K562 (cell line): Measurements from ENCODE around the gene WDR13.

ENCODE experiments used
- ATF6 ChIP-seq: sonication (generic); formaldehyde crosslinking; IDR thresholded peaks from 2 replicates; pipeline ENCODE4 v1.4.0; 2020; ENCODE audit warnings: mild to moderate bottlenecking, missing genetic modification reagents
- FOXM1 ChIP-seq, 2 experiments: fragments of 450-650 bp in 1 of 2; sonication (generic) in 1 of 2; formaldehyde crosslinking in 1 of 2; IDR thresholded peaks; 2 replicates each; pipeline versions ENCODE4 v1.6.1 to v1.9.0; 2017 to 2022; ENCODE audit warnings: low read depth in 2 of 2, mild to moderate bottlenecking in 2 of 2, missing genetic modification reagents in 1 of 2, moderate library complexity in 1 of 2
- PTBP1 ChIP-seq: fragments of 200-400 bp; formaldehyde crosslinking; IDR thresholded peaks from 2 replicates; pipeline ENCODE4 v1.6.1; 2017; ENCODE audit warnings: low read depth, low read length
- RFX5 ChIP-seq: IDR thresholded peaks from 2 replicates; pipeline ENCODE4 v1.6.1; 2011; ENCODE audit warnings: low read depth, mild to moderate bottlenecking, improper control_type of control experiment, low read length
- SP2 ChIP-seq: IDR thresholded peaks from 2 replicates; pipeline ENCODE4 v1.6.1; 2011; ENCODE audit warnings: mild to moderate bottlenecking, low read depth, low read length, moderate library complexity; ENCODE audit not compliant: poor library complexity, severe bottlenecking; ENCODE audit errors: extremely low read depth

- TF ChIP-seq FOXM1 (IDR thresholded peaks at IDR 0.05; ENCODE audit: low read depth) (no peak), FOXM1 (CRISPR knock-in tag; IDR thresholded peaks at IDR 0.05; ENCODE audit: low read depth) (no peak), PTBP1 (no peak), ATF6 (CRISPR knock-in tag) (no peak), SP2 (no peak), RFX5 (no peak)
Measured at GRCh38 chrX:48591255-48591791, 6.0 kb upstream of the WDR13 start.
